ENCODE measurements around the gene MEOX2. TPM values are rescaled to one million over a fixed set of nuclear protein-coding genes. Genes with fewer than 3 reads are reported as not detected.
A peak's percentile ranks its signal among the peaks of the same experiment; 100 is the strongest.

Gene MEOX2
- total RNA-seq, 1 experiment from 2014 or later = 0.22 TPM

- Histone ChIP-seq H3K9me2 (ENCODE audit: insufficient read depth) (no peaks in the 10 kb centered on the region), H3K27ac (no peak overlapping the region), H3K4me1 (replicated peaks; ENCODE audit: insufficient read depth) (no peaks in the 10 kb centered on the region), H3F3A (ENCODE audit: insufficient read depth, low read depth) (no peaks in the 10 kb centered on the region), H2AFZ (no peak overlapping the region), H4K20me1 (ENCODE audit: insufficient read depth) (no peaks in the 10 kb centered on the region), H3K4me2 (no peak overlapping the region), H3K4me3 (no peak overlapping the region), H3K27me3 (ENCODE audit: insufficient read depth, low read depth) (no peaks in the 10 kb centered on the region), H3K9me3 (ENCODE audit: insufficient read depth, low read depth) (no peaks in the 10 kb centered on the region), H3K79me2 (ENCODE audit: low read depth) (no peaks in the 10 kb centered on the region), H3K36me3 (ENCODE audit: low read depth) (no peaks in the 10 kb centered on the region)
- DNase-seq = no peak
- ChIA-PET POLR2A (ENCODE audit: unreplicated experiment) (no interaction called here), CTCF (no interaction called here)
- BruUV-seq (replicated peaks) = no TSS peak
- intact Hi-C loops (cut with micrococcal nuclease; ENCODE audit: unreplicated experiment) = loop anchor here (5.0 kb wide), 2 partner anchors 448 to 1007 kb away; no protein-coding TSS in a partner anchor
- no peak for TF ChIP-seq EZH2 (IDR thresholded peaks at IDR 0.05; ENCODE audit: low read depth)
- no peak for TF ChIP-seq CTCF (conservative IDR thresholded peaks at IDR 0.05)
These were observed 37.4 kb upstream of the MEOX2 start for GRCh38 chr7:15723841-15724240.

GRCh38 chr7:15720849-15721471 is 34.5 kb upstream of the MEOX2 start:
- Histone ChIP-seq H3K9me3 (ENCODE audit: insufficient read depth, low read depth) (no peaks in the 10 kb centered on the region), H3K27me3 (ENCODE audit: insufficient read depth, low read depth) (no peaks in the 10 kb centered on the region), H3K4me2 (no peak overlapping the region), H3K36me3 (ENCODE audit: low read depth) (no peaks in the 10 kb centered on the region), H2AFZ (no peak overlapping the region), H3K4me1 (replicated peaks; ENCODE audit: insufficient read depth) (no peaks in the 10 kb centered on the region), H3K79me2 (ENCODE audit: low read depth) (no peaks in the 10 kb centered on the region), H4K20me1 (ENCODE audit: insufficient read depth) (no peaks in the 10 kb centered on the region), H3K4me3 (no peak overlapping the region), H3K27ac (no peak overlapping the region), H3F3A (ENCODE audit: insufficient read depth, low read depth) (no peaks in the 10 kb centered on the region), H3K9me2 (ENCODE audit: insufficient read depth) (no peaks in the 10 kb centered on the region)
- peak in 1 of 2 experiments; percentile 18 for DNase-seq
- peak; percentile 95 for TF ChIP-seq CTCF (conservative IDR thresholded peaks at IDR 0.05)
- no peak for TF ChIP-seq EZH2 (IDR thresholded peaks at IDR 0.05; ENCODE audit: low read depth)
- ChIA-PET POLR2A (ENCODE audit: unreplicated experiment) (no interaction called here), CTCF (interaction anchor here (0.5 to 1.1 kb wide), 7 partner anchors 8 to 705 kb away, joined by 3 to 5 read pairs (median 4); no protein-coding TSS in a partner anchor)
- intact Hi-C loops (cut with micrococcal nuclease; ENCODE audit: unreplicated experiment) = loop anchor here (1.0 to 5.0 kb wide), 5 partner anchors 348 to 1004 kb away; no protein-coding TSS in a partner anchor
- BruUV-seq (replicated peaks) = no TSS peak

- no peaks in the 10 kb centered on the region for H3K36me3 ChIP-seq (ENCODE audit: low read depth)
- no peaks in the 10 kb centered on the region for H3K9me2 ChIP-seq (ENCODE audit: insufficient read depth)
- H4K20me1 ChIP-seq (ENCODE audit: insufficient read depth) = no peaks in the 10 kb centered on the region
- intact Hi-C loops (cut with micrococcal nuclease; ENCODE audit: unreplicated experiment) = no loop called here
- H3K79me2 ChIP-seq (ENCODE audit: low read depth) = no peaks in the 10 kb centered on the region
- H3K9me3 ChIP-seq (ENCODE audit: insufficient read depth, low read depth) = no peaks in the 10 kb centered on the region
- no peaks in the 10 kb centered on the region for H3F3A ChIP-seq (ENCODE audit: insufficient read depth, low read depth)
- CTCF ChIA-PET = no interaction called here
- H3K4me2 ChIP-seq = no peak overlapping the region
- no peak overlapping the region for H2AFZ ChIP-seq
- H3K27ac ChIP-seq = no peak overlapping the region
- POLR2A ChIA-PET (ENCODE audit: unreplicated experiment) = interaction anchor here (0.7 kb wide), 1 partner anchor 262 kb away, joined by 3 read pairs; no protein-coding TSS in a partner anchor
- BruUV-seq (replicated peaks) = no TSS peak
- TF ChIP-seq CTCF (conservative IDR thresholded peaks at IDR 0.05) = no peak
- no peak for TF ChIP-seq EZH2 (IDR thresholded peaks at IDR 0.05; ENCODE audit: low read depth)
- no peak for DNase-seq
- H3K4me3 ChIP-seq = no peak overlapping the region
- H3K27me3 ChIP-seq (ENCODE audit: insufficient read depth, low read depth) = no peaks in the 10 kb centered on the region
- no peaks in the 10 kb centered on the region for H3K4me1 ChIP-seq (replicated peaks; ENCODE audit: insufficient read depth)
These were observed 32.8 kb upstream of the MEOX2 start for GRCh38 chr7:15719311-15719710.
